SW 1271 (cell line): ENCODE data around the gene LRCH4.

Experiments
- DNase-seq, 2 experiments: peaks; one replicate each; lab custom pipeline; 2025; lab: John Stamatoyannopoulos, UW

The LRCH4 gene

DNA sequence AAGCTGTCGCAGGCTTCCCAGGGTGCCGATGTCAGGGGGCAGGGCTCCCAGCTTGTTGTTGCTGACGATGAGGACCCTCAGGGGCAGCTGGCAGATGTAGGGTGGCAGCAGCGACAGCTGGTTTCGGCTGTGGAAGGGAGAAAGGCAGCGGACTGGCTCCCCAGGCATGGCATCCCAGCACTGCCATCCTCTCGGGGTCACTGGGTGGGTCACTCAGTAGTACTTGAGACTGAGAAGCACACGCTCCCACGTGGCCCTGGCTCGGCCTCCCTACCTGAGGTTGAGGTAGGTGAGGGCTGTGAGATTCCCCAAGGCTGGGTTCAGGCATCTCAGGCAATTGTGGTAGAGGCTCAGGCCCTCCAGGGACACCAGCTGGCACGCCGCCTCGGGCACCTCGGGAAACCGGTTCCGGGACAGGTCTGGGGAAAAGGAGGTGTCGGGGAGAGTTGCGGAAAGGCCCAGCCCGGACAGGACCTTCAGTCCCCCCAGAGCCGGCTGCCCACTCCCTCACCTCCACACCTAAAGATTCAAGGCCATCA lies 3.8 kb downstream of the LRCH4 start:
- DNase-seq: no peak

DNA sequence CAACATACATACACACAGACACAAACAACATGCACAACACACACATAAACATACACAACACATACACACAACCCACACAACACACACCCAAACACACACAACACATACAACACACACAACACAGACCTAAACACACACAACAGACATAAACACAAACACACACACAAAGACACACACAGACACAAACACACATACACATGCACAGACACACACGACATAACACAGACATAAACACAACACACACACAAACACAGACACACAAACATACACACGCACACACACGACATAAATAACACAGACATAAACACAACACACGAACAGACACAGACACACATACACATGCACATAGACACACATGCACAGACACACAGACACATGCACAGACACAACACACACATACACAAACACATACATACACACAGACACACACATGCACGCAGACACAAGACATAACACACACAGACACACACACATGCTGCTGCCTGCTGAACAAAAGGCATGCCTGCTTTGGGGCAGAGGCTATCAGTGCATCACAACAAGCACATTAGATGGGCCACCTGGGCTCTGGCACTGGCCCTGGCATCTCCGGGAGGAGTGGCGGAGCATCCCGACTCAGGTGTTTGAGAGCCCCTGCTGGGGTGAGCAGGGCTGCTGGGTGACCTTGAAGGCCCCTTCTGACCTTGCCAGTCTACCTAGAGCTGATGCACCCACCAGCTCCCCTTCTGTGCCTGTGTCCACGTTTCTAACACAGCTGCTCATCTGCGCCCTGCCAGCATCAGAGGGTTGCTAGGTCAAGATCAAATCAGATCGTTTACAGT lies 5.3 kb downstream of the LRCH4 start:
- DNase-seq: no peak

DNA sequence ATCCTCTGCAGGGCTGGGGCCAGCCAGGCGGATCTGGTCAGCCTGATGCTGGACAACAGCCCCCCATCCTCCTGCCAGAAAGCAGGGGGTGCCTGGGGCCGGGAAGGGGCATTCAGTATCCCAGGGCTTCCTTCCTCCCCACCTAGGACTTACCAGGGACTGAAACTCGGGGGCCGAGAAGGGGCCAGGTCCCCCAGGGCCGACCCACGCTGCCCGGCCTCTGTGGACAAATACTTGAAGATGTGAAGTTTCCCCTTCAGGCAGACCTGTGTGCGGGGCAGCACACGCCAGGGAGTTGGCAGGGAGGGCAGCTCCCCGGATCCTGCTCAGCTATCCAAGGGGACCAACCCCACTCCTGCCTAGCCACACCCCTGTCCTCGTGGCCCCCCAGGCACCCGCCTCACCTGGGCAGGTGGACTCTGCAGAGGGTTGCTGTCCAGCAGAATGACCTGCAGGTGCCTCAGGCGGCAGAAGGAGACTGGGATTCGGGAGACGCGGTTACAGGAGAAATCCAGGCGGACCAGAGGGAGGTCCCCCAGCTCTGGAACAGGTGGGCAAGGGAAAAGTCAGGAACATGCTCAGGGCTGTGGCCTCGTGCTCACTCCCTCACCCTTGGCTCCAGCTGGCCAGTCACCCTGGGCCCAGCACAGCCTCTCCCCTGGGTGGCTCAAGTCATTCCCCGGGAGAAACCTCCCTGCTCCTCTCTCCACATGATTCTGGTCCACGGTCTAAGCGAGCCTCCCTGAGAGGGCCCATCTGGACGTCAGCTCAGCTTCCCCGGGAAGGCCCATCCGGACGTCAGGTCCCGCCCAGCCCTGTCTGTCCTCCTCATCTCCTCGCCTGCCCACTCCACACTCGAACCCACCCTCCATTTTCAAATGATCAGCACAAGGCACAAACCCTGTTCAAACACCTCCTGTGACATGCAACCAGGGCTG lies 7.4 kb downstream of the LRCH4 start:
- DNase-seq: no peak

DNA sequence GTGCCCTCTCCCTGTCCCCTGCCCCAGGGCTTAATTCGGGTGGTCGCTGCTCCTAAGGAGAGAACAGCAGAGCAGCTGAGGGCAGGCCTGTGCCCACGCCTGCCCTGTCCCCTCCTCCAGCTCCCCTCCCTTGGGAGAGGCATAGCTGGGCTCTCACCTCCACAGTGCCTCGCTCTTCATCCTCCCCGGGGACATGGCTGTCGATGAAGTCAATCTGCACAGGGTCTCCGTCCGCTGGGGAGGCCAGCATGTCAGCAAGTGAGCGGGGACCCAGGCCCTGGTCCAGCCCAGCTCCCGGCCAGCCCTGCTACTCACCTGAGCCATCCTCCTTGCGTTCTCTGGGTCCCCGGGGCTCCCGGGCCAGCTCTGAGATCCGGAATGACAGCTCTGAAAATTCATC lies 8.4 kb downstream of the LRCH4 start:
- no peak for DNase-seq

DNA sequence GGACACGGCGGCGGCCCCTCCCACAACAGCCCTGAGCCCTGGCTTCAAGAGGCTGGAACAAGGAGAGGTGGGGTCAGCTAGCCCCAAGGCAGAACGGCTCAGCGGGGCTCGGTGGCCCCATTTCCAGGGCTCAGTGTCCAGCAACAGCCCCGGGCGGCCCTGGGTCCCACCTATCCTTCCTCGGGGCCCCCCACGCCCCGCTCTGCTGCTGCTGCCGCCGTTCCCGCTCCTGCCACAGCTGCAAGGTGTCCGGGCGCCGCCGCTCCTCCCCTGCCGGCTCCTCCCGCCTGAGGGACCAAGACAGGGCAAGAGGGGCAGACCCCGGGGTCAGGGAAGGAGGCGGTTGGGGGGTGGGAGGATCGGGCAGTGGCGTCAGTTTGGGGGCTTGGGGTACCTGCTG lies 8.8 kb downstream of the LRCH4 start:
- no peak for DNase-seq

DNA sequence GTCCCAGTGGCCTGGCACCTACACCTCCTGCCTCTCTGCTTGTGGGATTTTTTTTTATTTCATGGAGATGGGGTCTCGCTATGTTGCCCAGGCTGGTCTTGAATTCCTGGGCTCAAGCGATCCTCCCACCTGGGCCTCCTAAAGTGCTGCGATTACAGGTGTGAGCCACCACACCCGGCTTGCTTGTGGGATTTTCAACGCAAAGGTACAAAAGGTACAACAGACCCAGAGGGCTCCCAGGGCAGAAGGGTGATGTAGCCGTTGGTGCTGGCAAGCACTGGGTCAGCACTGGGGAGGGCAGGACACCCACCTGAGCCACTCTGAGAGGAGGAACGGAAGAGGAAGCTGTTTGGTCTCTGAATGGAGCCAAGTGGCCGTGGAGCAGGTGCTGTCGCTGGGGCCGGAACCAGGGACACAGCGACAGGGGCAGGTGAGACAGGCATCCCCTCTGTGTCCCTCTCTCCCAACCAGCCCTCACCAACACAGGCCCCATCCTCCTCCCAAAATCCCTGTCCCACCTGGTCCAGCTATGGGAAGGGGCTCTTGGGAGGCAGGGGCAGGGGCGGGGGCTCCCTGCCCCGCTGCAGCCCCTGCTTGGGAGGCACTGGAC lies 9.4 kb downstream of the LRCH4 start:
- DNase-seq: no peak

DNA sequence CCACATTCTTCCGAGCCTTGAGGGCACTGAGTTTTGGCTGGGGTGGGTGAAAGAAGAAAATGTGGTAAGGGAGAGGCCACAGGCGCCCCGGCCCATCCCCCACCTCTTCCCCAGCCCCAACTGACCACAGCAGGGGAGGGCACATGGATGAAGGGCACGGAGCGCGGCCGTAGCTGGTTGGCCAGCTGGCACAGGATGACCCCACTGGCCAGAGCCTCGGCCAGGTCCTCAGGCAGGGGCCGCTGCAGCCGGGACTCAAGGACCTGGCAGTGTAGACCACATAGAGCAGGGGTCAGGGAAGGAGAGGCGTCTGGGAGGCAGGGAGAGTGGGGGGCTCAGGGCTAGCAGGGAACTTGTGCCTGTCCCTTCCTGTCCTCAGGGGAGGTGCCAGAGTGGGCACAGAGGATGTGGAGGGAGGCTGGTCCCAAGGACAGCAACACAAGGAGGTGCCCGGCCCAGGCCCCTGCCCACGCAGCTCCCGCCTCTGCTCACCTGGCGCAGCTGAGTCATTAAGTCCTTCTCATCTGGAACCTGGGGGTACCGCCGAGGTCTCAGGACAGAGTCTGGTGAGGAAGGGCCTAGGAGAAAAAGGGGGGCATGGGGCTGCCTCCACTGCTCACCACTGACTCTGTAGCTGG lies 10.1 kb downstream of the LRCH4 start:
- no peak for DNase-seq

DNA sequence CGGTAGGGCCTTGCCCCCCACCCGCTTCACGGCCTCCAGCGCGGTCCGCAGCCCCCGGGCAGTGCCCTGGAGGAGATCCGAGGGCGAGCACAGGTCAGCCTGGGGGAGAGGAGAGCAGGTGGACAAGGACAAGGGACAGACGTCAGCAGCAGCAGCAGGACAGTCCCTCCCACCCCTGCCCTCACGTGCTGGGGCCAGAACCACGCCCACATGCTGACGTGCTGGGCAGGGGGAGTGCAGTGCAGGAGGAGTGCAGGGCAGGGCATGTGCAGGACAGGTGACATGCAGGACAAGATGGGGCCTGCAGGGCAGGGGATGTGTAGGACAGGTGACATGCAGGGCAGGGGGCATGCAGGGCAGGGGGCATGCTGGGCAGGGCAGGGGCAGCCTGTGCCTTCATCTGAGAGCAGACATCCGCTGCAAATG lies 10.7 kb downstream of the LRCH4 start:
- no peak for DNase-seq

DNA sequence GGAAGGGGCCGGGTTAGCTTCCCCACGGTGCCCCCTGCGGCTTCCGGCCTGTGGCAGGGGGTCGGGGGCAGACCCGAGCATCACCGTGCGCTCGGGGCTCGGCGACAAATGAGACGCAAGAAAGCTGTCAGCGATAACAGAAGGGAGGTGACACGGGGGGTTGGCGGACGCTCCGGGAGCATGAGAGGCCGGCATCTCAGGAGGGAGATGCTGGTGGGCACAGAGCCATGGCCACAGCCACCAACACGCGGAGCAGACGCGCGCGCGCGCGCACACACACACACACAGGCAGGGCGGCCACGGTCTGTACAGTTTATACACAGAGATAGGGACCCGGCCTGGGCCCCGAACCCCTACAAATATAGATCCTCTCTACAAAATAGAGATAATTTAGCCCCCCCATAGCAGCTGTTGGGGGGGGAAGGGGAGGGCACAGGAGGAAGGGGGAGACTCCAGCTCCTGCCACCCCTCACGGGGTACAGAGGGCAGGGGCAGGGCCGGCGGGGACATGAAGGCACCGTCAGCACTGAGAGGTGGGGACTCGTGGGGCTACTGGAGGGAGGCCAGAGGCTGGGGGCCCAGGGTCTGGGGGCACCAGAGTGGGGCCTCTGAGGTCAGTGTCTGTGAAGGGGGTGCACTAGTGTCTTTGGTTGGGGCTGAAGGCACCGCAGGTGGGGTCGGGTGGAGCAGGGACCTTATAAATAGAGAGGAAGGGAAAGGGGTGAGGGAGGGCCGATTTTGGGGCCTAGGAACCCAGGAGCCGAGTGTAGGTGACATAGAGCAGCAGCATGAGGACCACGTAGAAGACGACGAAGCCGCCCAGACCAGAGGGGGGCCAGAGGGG lies 11.3 kb downstream of the LRCH4 start:
- no peak for DNase-seq

DNA sequence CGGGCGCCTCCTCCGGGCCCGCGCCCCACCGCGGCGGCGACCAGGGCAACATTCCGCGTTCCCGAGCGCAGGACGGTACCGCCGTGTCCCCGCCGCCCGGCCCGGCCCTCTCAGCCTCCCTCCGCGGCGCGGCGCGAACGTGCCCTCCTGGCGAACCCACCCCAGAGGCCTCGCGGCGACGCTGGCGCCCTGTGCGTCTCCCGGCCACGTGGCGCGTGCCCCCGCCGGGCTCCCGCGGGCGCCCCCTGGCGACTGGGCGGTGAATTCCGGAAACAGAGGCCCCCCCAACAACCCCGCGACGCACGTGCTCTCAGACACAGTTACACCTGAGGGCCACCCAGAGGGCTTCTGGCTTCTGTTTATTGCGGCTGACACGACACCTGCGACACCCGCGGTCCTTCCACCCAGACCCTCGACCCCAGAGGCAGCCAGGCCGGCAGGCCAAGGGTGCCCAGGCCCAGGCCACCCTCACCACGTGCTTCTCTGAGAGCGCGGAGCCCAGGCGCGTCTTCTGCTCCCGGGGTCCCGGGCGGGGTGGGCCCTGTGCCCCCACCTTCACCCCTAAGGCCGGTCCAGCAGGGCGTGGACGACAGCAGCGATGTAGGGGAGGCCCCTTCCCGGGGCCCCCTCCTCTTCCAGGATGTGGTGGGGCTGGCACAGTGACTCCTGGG lies 12.1 kb downstream of the LRCH4 start, which contains the start of gene SAP25:
TSS of gene SAP25 (minus strand) at position 210 of the 671 bp plus-strand sequence. CDS start at position 52, 158 bp downstream.
- DNase-seq: no peak

DNA sequence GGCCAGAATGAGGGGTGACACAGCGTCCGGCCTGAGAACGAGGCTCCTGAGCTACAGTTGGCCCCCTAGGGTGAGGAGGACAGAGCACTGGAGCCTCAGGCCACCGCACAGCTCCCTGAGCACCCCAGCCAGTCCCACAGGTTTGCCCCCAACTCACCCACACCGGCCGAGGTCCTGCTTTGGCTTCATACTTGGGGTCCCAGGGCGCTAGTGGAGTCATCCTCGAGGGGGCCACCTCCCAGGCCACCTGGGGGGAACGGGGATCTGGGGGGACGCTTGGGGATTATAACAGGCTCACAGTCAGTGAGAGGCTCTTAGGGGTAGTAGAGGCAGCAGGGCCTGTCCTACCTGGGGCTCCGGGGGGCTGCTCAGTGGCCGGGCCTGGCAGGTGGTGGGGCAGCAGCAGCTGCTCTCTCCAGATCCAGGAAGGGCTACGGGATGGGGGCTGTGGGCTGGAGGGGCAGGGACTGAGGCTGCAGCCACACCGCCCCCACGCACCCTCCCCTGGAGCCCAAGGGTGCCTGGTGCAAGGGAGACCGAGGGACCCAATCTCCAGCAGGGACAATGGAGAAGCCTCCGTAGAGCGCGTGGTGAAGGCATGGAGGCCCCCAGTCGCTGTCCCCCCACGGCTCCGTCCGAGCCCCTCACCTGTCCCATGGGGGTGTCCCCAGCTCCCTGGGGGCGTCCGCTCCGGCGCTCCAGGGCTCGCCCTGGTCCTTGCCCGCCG lies 12.8 kb downstream of the LRCH4 start:
- no peak for DNase-seq

DNA sequence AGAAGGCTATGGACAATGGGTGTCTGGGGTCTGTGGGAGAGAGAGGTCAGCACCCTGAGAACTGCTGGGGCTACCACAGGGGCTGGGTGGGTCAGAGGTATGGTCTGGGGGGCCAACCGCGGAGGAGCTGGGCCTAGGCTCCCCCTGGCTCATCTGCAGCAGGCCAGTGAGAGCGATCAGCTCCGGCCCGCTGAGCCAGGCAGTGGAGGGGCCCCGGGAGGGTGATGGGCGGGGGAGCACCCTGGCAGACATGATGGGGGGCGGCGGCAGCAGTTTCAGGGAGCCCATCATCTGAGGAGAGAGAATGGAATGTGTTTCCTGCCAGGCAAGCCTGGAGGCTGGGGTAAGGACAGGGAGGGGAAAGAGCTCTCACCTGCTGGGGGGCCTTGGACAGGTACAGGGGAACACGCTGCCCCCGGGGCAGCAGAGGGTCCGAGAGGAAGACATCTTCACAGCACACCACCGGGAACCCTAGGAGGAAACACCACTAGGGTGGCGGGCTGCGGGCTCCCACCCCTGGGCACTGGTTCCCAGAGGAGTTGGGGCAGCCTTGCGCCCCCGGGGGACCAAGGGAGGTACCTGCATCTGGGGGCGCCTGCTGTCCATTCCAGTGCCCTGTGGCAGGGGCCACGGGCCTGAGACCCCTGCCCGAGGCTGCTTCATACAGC lies 13.5 kb downstream of the LRCH4 start:
- DNase-seq: no peak

DNA sequence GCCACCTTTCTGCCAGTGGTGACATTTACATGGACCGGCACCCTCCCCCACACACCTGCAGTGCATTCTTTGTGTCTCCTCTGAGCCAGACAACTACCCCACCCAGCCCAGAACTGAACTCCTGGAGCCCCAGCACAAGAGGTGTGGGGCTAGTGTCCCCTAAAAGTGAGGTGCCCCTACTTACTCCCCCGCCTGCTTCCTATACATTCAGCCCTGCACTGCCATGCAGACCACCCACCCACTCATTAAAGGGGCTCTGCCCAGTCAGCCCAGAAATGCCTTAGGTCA lies 14.2 kb downstream of the LRCH4 start:
- no peak for DNase-seq

DNA sequence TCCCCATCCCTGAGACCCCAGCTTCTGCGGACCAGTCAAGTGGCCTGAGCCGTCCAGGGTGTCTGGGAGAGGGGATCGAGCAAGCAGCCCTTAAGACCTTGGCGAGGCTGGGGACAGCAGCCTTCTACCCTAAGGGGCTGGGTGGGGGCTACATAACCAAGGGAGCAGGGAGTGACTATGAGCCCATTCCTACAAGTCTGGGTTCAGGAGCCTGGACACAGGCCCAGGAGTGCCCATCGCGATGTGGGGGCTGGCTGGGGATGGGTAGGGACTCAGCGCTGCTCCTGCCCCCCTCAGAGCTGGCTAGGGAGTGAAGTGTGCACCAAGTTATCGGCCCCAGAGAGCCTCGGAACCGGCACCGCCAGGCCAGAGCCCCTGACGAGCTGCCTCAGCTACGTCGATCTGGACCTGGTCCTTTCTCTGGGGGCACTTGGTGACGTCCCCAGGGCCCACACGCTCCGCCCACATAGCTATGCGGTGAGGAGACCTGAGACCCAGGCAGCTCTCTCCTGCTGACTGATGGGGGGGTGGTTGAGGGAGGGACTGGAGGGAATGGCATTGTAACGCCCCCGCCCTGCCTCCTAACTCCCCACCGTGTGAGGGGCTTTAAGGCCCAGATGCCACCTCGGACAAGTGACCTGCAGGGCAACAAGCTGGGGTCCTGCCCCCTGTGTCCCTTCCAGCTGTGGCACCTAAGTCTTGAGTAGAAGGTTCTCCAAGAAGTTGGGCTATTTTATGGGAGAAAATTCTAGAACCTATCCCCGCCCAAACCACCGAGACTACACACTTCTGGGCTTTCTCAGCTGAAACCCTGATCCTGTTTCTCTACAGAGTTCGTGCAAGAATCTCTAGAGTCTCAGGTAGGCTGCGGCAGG lies 14.7 kb downstream of the LRCH4 start:
- DNase-seq: no peak

DNA sequence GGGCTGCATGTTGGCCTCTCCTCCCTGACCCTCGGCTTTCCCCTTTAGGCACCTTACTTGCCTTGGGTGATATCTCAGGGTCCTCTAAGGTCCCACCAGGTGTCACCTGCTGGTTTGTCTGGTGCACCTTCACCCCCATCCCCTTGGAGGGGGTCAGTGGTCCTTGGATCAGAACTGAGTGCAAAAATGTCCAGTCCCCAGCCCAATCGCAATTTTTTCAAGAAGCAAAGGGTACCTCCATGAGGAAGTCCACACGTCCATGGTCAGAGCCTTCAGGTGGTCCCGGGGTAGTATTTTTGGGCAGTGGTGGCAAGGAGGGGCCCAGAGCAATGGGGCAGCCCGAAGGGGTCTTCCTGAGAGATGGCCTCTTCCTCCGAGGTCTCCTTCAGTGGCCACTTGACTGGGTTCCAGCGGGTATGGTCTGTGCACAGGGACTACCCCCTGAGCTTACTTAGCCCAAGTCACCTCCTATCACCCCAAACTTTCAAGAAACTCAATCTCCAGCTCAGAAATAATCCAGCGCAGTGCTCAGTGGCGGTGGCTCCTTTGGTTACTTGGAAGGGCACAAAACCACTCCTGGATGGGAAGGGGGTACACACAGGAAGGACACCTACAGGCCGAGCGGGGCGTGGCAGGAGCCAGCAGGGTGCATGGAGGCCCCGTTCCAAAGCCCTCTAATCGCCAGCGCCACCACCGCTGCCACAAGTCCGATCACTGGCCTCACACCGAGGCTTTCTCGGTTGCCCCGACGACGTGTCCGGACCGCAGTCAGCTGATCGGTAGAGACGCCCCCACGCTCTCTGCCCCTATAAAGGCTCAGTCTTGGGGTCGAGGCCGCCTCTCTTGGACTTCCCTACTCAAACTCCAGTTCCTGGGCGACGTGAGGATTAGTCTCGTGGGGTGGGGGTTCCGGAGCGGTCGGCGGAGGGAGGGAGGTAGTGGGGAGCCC lies 16.8 kb downstream of the LRCH4 start:
- DNase-seq: no peak

DNA sequence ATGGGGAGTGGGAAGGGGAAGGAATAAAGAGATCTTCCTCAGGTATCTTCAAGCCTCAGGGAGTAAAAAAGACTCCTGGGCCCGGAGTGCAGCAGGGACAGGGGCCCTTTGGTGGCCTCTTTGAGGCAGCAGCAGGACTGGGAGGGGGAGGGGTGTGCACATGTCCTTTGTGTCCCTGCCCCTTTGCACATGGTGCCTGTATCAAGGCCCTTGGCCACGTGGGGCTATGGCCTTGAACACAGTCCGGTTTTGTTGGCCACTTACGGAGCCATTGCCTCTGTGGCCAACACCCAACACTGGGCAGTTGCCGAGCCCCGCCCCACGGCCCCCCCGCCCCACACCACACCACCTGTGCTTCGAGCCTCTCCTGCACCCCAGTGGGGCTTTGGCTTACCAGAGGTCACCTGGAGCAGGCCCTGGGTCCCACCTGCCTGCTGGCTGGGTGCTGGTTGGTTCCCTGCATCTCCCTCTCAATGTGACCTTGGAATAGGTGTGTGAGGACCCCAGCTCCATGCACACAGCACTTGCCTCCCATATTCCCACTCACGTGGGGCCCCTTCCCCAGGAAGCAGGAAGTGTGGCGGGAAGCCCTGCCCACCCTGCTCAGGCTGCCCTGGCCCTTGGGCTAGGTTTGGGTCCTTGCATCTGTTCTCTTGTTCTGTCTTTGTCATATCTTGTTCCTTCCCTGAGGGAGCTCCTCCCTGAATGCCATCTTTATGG lies 17.6 kb downstream of the LRCH4 start:
- DNase-seq: no peak
